Loucy (cell line): Measurements from ENCODE around the gene HLA-B.

ENCODE experiments used
- CTCF ChIP-seq: fragments of 200-600 bp; sonication (generic); conservative IDR thresholded peaks from 2 replicates; pipeline ENCODE4 v1.5.1; 2014; ENCODE audit warnings: mild to moderate bottlenecking, antibody characterized with exemption, low read length
- EZH2phosphoT487 ChIP-seq: fragments of 200-600 bp; IDR thresholded peaks from 2 replicates; pipeline ENCODE4 v1.6.1; 2018; ENCODE audit warnings: antibody characterized with exemption, mild to moderate bottlenecking, moderate library complexity, borderline replicate concordance

GRCh38 chr6:31351401-31352309 lies 5.3 kb downstream of the HLA-B start:
- TF ChIP-seq CTCF = no peak
- TF ChIP-seq EZH2phosphoT487 = no peak
